ENCODE results near the gene SLC5A2. TPM values are rescaled to one million over a fixed set of nuclear protein-coding genes. Genes with fewer than 3 reads are reported as not detected.

SLC5A2 gene
- total RNA-seq, 1 donor: under 0.01 TPM

- peak; percentile 68 for DNase-seq (ENCODE audit: low read depth)
- H3K4me3 ChIP-seq (ENCODE audit: low read depth, low read length): no peak overlapping the region
- no peak for TF ChIP-seq CTCF (IDR thresholded peaks at IDR 0.05; ENCODE audit: insufficient read depth, low read depth, low read length)
Observed at GRCh38 chr16:31453255-31454204, 29.4 kb upstream of the SLC5A2 start.

DNA sequence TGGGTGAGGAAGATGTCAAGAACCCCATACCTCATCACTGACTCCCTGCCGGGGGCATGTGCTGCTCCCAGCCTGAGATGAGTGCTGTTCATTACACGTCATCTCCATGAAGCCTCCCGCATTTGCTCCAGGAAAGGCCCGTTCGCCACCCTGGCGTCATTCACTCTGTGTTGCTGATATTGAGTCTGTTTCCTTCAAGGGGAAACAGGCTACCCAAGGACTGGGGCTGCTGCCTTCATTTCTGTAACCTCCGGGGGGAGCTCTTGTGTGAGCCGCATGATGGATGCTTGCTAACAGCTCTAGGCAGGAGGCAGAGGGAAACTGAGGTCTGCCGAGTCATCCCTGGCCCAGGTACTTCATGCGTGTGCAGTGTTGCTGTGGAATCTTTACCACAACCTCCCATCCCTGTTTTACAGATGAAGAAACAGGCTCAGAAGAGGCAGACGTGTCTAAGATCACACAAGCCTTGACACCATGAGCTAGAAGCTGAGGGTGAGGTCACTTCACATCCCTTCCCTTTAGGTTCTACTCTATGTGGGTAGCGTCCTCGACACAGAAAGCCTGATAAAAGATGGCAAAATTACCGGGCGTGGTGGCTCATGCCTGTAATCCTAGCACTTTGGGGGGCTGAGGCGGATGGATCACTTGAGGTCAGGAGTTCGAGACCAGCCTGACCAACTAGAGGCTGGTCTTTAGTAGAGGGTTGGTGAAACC, 27.2 kb upstream of the SLC5A2 start:
- H3K4me3 ChIP-seq (ENCODE audit: low read depth, low read length): no peak overlapping the region
- DNase-seq (ENCODE audit: low read depth): no peak
- TF ChIP-seq CTCF (IDR thresholded peaks at IDR 0.05; ENCODE audit: insufficient read depth, low read depth, low read length): peak; percentile 46

- H3K4me3 ChIP-seq (ENCODE audit: low read depth, low read length): no peak overlapping the region
- no peak for TF ChIP-seq CTCF (IDR thresholded peaks at IDR 0.05; ENCODE audit: insufficient read depth, low read depth, low read length)
- DNase-seq (ENCODE audit: low read depth): no peak
Observed at GRCh38 chr16:31456988-31457360, 25.9 kb upstream of the SLC5A2 start.

DNA sequence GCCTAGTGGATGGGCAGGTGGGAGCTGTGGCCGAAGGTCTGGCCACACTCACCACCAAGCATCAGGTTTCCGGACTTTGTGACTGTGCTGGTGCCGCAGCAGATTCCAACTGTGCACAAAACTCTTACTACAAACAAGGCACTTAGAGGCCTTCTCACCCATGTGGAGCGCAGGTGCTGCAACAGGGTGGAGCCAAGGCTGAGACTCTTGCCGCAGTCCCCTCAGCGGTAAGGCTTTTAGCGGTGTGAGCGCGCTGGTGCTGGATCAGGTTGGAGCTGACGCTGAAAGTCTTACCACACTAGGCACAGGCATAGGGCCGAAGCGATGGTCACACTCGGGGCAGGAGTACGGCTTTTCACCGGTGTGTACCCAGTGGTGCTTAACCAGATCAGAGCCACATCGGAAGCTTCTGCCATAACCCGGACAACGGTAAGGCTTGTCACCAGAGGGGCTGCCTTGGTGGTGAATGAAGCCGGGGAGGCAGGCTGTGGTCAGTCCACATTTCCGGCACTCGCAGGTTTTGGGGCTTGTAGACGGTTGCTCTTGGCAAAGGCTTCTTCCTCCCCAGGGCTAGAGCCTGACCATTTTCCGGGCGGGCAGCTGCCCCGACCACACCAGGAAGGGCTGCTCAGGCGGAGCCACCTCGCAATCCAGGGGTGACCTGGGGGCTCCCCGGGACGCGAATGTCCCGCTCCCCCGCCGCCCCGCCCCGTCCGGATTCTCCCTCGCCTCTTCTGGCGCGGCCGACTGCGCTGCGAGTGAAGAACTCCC, 24.7 kb upstream of the SLC5A2 start:
- TF ChIP-seq CTCF (IDR thresholded peaks at IDR 0.05; ENCODE audit: insufficient read depth, low read depth, low read length): peak; percentile 21
- peak overlapping the region; percentile 78 for H3K4me3 ChIP-seq (ENCODE audit: low read depth, low read length)
- peak; percentile 60 for DNase-seq (ENCODE audit: low read depth)

GRCh38 chr16:31458844-31459686, 23.9 kb upstream of the SLC5A2 start, which contains the start of gene ARMC5:
Gene ARMC5, plus strand, starts transcription at chr16:31459501. Its CDS starts 24 bp downstream, at chr16:31459525.
- DNase-seq (ENCODE audit: low read depth): peak; percentile 99
- peak; percentile 60 for TF ChIP-seq CTCF (IDR thresholded peaks at IDR 0.05; ENCODE audit: insufficient read depth, low read depth, low read length)
- H3K4me3 ChIP-seq (ENCODE audit: low read depth, low read length): peak within 1 kb of the TSS; percentile 78

Measured in fibroblast of villous mesenchyme (primary cell).